Muscle layer of duodenum (tissue), 2 donors: ENCODE measurements around the gene CAMK2B.

Experiments
- H3K27ac ChIP-seq: one replicate; pipeline ENCODE4 v1.7.0; 2013; ENCODE audit warnings: mild to moderate bottlenecking, low read length
- H3K27me3 ChIP-seq: one replicate; pipeline ENCODE4 v1.7.0; 2013; ENCODE audit warnings: low read depth, mild to moderate bottlenecking, control low read depth, low read length
- H3K36me3 ChIP-seq, 2 donors: one replicate each; pipeline ENCODE4 v1.7.0; 2013; ENCODE audit warnings: low read length in 2 of 2, control low read depth in 1 of 2, mild to moderate bottlenecking in 1 of 2; ENCODE audit not compliant: insufficient read depth in 2 of 2, control insufficient read depth in 1 of 2
- H3K4me1 ChIP-seq, 2 donors: one replicate each; pipeline ENCODE4 v1.7.0; 2013; ENCODE audit warnings: low read length in 2 of 2, mild to moderate bottlenecking in 2 of 2, control low read depth in 1 of 2, moderate library complexity in 1 of 2; ENCODE audit not compliant: insufficient read depth in 2 of 2, control insufficient read depth in 1 of 2
- H3K4me3 ChIP-seq, 2 donors: one replicate each; pipeline ENCODE4 v1.7.0; 2013; ENCODE audit warnings: low read length in 2 of 2, low read depth in 1 of 2, mild to moderate bottlenecking in 1 of 2
- H3K9me3 ChIP-seq, 2 donors: one replicate each; pipeline ENCODE4 v1.7.0; 2013; ENCODE audit warnings: low read length in 2 of 2, control low read depth in 1 of 2, mild to moderate bottlenecking in 1 of 2; ENCODE audit not compliant: control insufficient read depth in 1 of 2
- donor health status: healthy.

The CAMK2B gene

GRCh38 chr7:44258423-44258760 is 67.0 kb downstream of the CAMK2B start:
- Histone ChIP-seq H3K4me1 (peaks cover 12 to 28% of the 10 kb centered on the region in 2 donors), H3K36me3 (no peaks in the 10 kb centered on the region), H3K27ac (no peak overlapping the region), H3K9me3 (no peaks in the 10 kb centered on the region), H3K4me3 (no peak overlapping the region), H3K27me3 (no peaks in the 10 kb centered on the region)

DNA sequence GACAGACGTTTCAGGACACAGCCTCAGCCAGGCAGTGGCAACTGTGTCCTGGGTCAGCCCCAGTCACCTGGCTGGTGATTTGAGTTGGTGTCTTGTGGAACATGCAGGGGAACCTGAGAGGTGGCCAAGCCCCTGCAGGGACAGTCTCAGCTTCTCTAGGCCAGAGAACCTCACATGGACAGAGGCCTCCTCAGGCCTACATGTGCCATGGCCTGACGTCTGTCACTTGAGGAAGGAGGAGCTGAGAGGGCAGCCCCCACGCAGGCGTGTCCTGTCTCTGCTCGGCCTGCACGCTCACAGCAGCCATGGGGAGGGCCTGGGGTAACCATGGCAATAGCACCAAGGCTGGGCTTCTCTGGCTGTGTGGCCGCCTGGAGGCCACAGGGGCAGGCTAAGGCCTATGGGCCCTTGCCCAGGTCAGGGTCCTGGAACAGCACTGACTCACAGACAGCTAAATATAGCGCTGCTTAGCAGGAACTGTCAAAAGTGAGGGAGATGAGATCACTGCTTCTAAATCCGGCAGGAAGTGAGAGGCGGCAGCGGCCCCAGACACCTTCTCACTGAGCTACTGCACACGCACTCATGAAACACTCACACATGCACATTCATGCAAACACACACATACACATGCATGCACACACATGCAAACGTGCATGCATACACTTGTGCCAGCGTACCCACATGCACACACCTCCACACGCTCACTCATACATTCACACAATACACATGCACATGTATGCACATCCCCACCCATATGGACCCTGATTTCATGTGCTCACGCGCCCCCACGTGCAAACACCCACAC is 67.6 kb downstream of the CAMK2B start:
- H3K9me3 ChIP-seq: no peaks in the 10 kb centered on the region
- H3K27ac ChIP-seq: peak overlapping the region; percentile 7
- H3K4me1 ChIP-seq: peaks cover 12 to 28% of the 10 kb centered on the region in 2 donors
- no peaks in the 10 kb centered on the region for H3K36me3 ChIP-seq
- H3K27me3 ChIP-seq: no peaks in the 10 kb centered on the region
- no peak overlapping the region for H3K4me3 ChIP-seq

DNA sequence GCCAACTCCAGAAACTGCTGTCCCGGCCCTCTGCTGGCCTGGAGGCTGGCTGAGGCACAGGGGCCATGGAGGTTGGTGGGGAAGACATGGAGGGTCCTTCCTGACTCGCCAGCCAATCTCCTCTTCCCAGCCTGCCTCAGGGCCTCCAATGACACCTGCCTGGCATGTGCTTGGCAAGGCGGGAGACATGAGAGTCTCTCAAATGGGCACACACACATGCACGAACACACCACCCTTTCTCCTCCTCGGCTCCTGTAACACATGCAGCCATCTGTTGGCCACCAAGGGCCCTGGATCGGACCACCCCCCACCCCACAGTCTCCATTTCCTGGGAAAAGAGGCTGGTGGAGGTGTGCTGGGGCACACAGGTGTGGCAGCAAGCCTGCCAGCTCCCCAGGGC is 68.2 kb downstream of the CAMK2B start:
- H3K27ac ChIP-seq: peak overlapping the region; percentile 7
- no peaks in the 10 kb centered on the region for H3K9me3 ChIP-seq
- peaks cover 12 to 28% of the 10 kb centered on the region in 2 donors for H3K4me1 ChIP-seq
- H3K27me3 ChIP-seq: no peaks in the 10 kb centered on the region
- no peaks in the 10 kb centered on the region for H3K36me3 ChIP-seq
- H3K4me3 ChIP-seq: no peak overlapping the region

DNA sequence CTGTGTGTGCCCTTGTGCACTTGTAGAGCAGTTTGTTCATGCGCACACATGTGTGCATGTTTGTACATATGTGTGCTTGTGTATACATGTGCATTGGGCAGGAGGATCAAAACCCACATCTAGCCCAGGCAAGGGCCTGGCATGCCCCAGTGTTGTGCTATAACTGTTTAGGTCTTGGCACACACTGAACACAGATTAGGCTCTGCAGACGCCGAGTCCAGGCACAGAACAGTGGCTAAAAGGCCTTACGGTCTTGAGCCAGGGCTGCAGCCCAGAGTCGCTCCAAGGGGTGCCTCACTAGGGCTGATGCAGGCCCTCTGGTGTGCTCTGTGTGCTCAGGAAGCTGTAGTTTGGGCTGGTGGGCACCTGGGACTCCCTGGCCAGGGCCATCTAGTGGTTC is 68.9 kb downstream of the CAMK2B start:
- Histone ChIP-seq H3K9me3 (no peaks in the 10 kb centered on the region), H3K27me3 (no peaks in the 10 kb centered on the region), H3K27ac (no peak overlapping the region), H3K4me1 (peaks cover 12 to 28% of the 10 kb centered on the region in 2 donors), H3K4me3 (no peak overlapping the region), H3K36me3 (no peaks in the 10 kb centered on the region)

GRCh38 chr7:44251881-44252280 is 73.5 kb downstream of the CAMK2B start:
- H3K4me3 ChIP-seq: no peak overlapping the region
- no peak overlapping the region for H3K27ac ChIP-seq
- no peaks in the 10 kb centered on the region for H3K9me3 ChIP-seq
- no peaks in the 10 kb centered on the region for H3K36me3 ChIP-seq
- no peaks in the 10 kb centered on the region for H3K4me1 ChIP-seq
- no peaks in the 10 kb centered on the region for H3K27me3 ChIP-seq

DNA sequence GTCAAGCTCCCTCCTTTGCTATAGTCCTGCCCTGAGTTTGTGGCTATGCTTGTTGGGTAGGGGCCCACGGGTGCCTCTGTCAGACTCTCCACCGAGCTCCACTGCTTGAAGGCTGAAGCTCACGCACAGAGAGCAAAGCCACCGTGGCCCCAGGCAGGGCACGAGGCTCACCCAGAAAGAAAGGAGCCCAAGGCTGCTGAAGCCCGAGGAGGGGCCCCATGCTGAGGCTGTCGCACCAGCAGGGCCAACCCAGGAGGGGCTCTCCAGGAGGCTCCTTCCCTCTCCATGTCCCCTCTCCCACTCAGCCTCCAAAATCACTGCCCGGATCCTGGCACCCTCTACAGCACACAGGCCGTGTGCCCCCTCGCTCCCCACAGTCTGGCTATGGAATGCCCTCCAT is 74.1 kb downstream of the CAMK2B start:
- no peak overlapping the region for H3K4me3 ChIP-seq
- no peaks in the 10 kb centered on the region for H3K27me3 ChIP-seq
- no peak overlapping the region for H3K27ac ChIP-seq
- no peaks in the 10 kb centered on the region for H3K9me3 ChIP-seq
- H3K4me1 ChIP-seq: no peaks in the 10 kb centered on the region
- H3K36me3 ChIP-seq: no peaks in the 10 kb centered on the region

DNA sequence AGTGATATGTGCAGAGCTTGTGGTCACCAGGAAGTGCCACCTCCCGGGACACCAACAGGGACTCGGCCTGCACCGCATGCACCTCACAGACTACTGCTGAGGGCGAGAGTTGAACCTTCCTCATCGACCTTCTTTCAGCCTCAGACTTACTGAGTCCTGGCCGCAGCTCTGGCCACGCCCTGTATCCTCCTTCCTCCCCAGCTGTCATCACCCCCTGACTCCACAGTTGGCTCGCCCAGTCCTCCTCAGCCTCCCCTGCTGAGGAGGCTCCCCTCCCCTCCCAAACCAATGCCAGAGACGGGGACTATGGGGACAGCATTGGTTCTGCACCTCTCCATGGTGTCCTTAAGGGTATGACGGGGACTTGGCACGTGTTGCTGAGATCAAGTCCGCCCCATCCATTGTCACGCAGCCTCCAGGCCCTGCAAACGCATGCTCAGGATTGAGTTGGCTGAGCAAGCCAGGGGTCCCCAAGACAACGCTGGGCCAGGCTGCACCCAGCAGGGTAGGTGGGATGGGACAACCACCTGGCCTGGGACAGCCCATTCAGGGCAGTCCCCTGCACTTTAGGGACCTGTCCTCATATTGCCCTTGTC is 75.7 kb downstream of the CAMK2B start:
- no peak overlapping the region for H3K4me3 ChIP-seq
- no peak overlapping the region for H3K27ac ChIP-seq
- H3K4me1 ChIP-seq: no peaks in the 10 kb centered on the region
- H3K27me3 ChIP-seq: no peaks in the 10 kb centered on the region
- H3K9me3 ChIP-seq: no peaks in the 10 kb centered on the region
- no peaks in the 10 kb centered on the region for H3K36me3 ChIP-seq

DNA sequence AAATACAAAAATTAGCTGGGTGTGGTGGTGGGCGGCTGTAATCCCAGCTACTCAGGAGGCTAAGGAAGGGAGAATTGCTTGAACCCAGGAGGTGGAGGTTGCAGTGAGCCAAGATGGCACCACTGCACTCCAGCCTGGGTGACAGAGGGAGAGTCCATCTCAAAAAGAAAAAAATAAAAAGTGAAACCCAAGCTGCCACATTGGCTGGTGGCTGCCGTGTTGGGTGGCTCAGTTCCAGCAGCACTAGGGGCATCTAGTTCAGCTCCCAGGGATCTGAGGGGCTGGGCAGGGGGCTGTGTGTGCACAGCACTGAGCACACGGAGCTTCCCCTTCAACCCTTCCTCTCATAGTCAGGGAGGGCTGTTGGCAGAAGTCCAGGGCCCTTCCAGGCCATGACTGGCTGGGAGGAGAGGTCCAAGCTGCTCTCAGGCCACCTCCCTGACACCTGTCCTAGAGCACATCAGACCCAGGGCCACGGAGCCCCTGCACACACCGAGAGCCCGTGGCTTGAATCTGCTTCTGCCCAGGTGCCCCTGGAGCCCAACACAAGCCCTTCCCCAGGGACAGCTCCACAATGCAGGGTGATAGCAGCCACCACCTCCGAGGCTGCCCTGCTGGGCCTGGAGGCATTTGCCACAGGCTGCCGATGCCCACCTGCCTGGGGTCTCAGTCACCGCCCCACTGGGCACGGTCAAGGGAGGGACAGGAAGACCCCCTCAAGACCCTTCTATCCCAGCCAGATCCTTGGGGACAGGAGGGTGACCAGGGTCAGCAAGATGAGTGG is 77.3 kb downstream of the CAMK2B start:
- Histone ChIP-seq H3K27me3 (no peaks in the 10 kb centered on the region), H3K9me3 (no peaks in the 10 kb centered on the region), H3K4me3 (no peak overlapping the region), H3K36me3 (no peaks in the 10 kb centered on the region), H3K4me1 (no peaks in the 10 kb centered on the region), H3K27ac (no peak overlapping the region)

DNA sequence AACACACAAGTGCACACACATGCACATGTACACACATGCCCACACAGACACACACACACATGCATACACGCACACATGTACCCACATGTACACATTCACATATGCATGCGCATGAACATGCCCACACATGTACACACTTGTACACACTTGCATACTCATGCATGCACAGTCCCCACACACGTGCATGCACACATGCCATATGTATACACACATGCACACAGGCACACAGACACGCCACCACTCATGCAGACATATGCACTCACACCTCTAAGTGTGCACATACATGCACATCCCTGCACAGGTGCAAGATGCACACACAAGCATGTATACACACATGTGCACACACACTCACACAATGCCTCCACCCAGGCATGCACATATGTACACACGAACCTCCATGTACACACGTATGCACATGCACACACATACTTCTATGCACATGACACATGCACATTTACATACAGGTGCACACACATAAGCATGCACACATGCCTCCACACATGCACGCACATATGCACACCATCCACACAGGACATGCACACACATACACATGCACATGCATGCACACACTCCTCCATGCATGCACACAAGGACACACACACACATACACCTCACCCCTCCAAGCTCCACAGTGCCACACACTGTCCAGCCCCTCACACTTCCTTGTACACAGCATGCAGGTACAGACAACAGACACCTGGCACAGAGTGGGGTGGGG is 78.8 kb downstream of the CAMK2B start:
- H3K27me3 ChIP-seq: no peaks in the 10 kb centered on the region
- no peaks in the 10 kb centered on the region for H3K4me1 ChIP-seq
- no peaks in the 10 kb centered on the region for H3K9me3 ChIP-seq
- H3K4me3 ChIP-seq: no peak overlapping the region
- H3K27ac ChIP-seq: no peak overlapping the region
- H3K36me3 ChIP-seq: no peaks in the 10 kb centered on the region

DNA sequence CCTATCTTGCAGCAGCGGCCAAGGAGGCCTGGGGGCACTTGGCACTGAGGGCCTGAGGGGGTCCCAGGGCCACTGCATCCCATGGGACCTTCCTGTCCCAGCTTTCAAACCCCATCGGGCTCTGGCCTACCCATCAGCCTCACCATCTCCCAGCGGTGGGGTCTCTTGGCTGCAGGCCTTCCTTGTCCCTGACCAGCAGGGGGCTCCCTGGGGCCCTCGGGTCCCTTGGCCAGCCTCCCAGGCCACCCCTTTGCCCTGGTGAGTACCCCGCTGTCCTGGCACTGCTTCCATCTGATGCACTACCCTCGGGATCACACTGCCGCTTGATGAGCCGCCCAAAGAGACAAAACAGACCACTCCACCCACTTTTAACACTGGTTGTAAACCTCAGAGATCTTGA is 81.1 kb downstream of the CAMK2B start:
- no peaks in the 10 kb centered on the region for H3K27me3 ChIP-seq
- no peaks in the 10 kb centered on the region for H3K9me3 ChIP-seq
- H3K4me1 ChIP-seq: no peaks in the 10 kb centered on the region
- no peak overlapping the region for H3K27ac ChIP-seq
- H3K36me3 ChIP-seq: no peaks in the 10 kb centered on the region
- H3K4me3 ChIP-seq: no peak overlapping the region

DNA sequence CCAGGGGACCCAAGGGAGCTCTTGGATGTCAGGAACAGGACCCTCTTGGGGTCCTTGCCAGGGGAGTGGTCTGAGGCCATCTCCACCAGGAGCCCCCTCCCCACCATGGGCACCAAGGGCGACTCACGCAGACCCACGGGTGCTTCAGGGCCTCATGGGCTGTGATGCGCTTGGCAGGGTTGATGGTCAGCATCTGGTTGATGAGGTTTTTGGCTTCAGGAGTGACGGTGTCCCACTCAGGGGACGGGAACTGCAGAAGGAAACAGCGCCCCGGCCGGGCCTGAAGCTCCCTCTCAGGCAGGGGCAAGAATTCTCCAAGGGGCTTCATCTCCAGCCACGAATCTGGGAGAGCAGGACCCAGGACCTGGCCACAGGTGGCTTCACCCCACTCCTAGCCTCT is 83.3 kb downstream of the CAMK2B start:
- Histone ChIP-seq H3K4me3 (no peak overlapping the region), H3K9me3 (no peaks in the 10 kb centered on the region), H3K27me3 (no peaks in the 10 kb centered on the region), H3K27ac (no peak overlapping the region), H3K36me3 (no peaks in the 10 kb centered on the region), H3K4me1 (no peaks in the 10 kb centered on the region)
